HEK293 (cell line): Measurements from ENCODE around the gene MADCAM1.
A peak's percentile ranks its signal among the peaks of the same experiment; 100 is the strongest.

Source experiments
- ATF2 ChIP-seq: fragments of 450-650 bp; formaldehyde crosslinking; IDR thresholded peaks from 2 replicates; pipeline ENCODE4 v1.5.1; 2016; ENCODE audit warnings: missing biosample characterization, missing genetic modification characterization, low read depth
- GLIS1 ChIP-seq: fragments of 450-650 bp; formaldehyde crosslinking; IDR thresholded peaks from 2 replicates; pipeline ENCODE4 v1.5.1; 2016; ENCODE audit warnings: missing biosample characterization, missing genetic modification characterization
- HIC1 ChIP-seq: fragments of 450-650 bp; formaldehyde crosslinking; IDR thresholded peaks from 2 replicates; pipeline ENCODE4 v1.5.1; 2016; ENCODE audit warnings: missing biosample characterization, missing genetic modification characterization
- KLF16 ChIP-seq: fragments of 450-650 bp; formaldehyde crosslinking; IDR thresholded peaks from 2 replicates; pipeline ENCODE4 v1.5.1; 2017; ENCODE audit warnings: missing biosample characterization, missing genetic modification characterization
- KLF7 ChIP-seq: fragments of 450-650 bp; formaldehyde crosslinking; IDR thresholded peaks from 2 replicates; pipeline ENCODE4 v1.5.1; 2016; ENCODE audit warnings: missing biosample characterization, missing genetic modification characterization, borderline replicate concordance
- MEIS1 ChIP-seq: sonication (generic); formaldehyde crosslinking; IDR thresholded peaks from 2 replicates; pipeline ENCODE4 v1.8.1; 2022; ENCODE audit warnings: missing genetic modification reagents, mild to moderate bottlenecking, borderline replicate concordance
- TRIM28 ChIP-seq: IDR thresholded peaks from 2 replicates; pipeline ENCODE4 v1.6.1; 2011; ENCODE audit warnings: low read length, control low read depth, borderline replicate concordance
- ZBTB10 ChIP-seq: fragments of 450-650 bp; formaldehyde crosslinking; IDR thresholded peaks from 2 replicates; pipeline ENCODE4 v1.5.1; 2016; ENCODE audit warnings: missing biosample characterization, missing genetic modification characterization
- ZBTB20 ChIP-seq: fragments of 450-650 bp; formaldehyde crosslinking; IDR thresholded peaks from 2 replicates; pipeline ENCODE4 v1.5.1; 2016; ENCODE audit warnings: missing biosample characterization, missing genetic modification characterization
- ZBTB6 ChIP-seq: fragments of 450-650 bp; formaldehyde crosslinking; IDR thresholded peaks from 2 replicates; pipeline ENCODE4 v1.5.1; 2017; ENCODE audit warnings: missing biosample characterization, missing genetic modification characterization
- ZBTB8A ChIP-seq: fragments of 450-650 bp; formaldehyde crosslinking; IDR thresholded peaks from 2 replicates; pipeline ENCODE4 v1.5.1; 2016; ENCODE audit warnings: missing biosample characterization, missing genetic modification characterization
- ZFHX2 ChIP-seq: fragments of 450-650 bp; formaldehyde crosslinking; conservative IDR thresholded peaks from 2 replicates; pipeline ENCODE4 v1.5.1; 2016; ENCODE audit warnings: missing biosample characterization, missing genetic modification characterization
- ZFP37 ChIP-seq: fragments of 450-650 bp; formaldehyde crosslinking; IDR thresholded peaks from 2 replicates; pipeline ENCODE4 v1.5.1; 2016; ENCODE audit warnings: missing biosample characterization, missing genetic modification characterization
- ZNF155 ChIP-seq: fragments of 450-650 bp; formaldehyde crosslinking; IDR thresholded peaks from 2 replicates; pipeline ENCODE4 v1.5.1; 2016; ENCODE audit warnings: missing biosample characterization, missing genetic modification characterization
- ZNF174 ChIP-seq: fragments of 450-650 bp; formaldehyde crosslinking; IDR thresholded peaks from 2 replicates; pipeline ENCODE4 v1.5.0; 2017; ENCODE audit warnings: missing biosample characterization, mild to moderate bottlenecking, missing genetic modification characterization
- ZNF24 ChIP-seq: fragments of 450-650 bp; formaldehyde crosslinking; IDR thresholded peaks from 2 replicates; pipeline ENCODE4 v1.5.1; 2016; ENCODE audit warnings: missing biosample characterization, missing genetic modification characterization
- ZNF341 ChIP-seq: fragments of 450-650 bp; formaldehyde crosslinking; IDR thresholded peaks from 2 replicates; pipeline ENCODE4; 2016; ENCODE audit warnings: low read depth, missing biosample characterization, missing genetic modification characterization
- ZNF513 ChIP-seq: fragments of 450-650 bp; IDR thresholded peaks from 2 replicates; pipeline ENCODE4 v1.5.1; 2018; ENCODE audit warnings: missing biosample characterization, missing genetic modification characterization
- ZNF518A ChIP-seq: fragments of 450-650 bp; formaldehyde crosslinking; conservative IDR thresholded peaks from 2 replicates; pipeline ENCODE4 v1.5.1; 2016; ENCODE audit warnings: low read depth, missing biosample characterization, missing genetic modification characterization
- ZNF544 ChIP-seq: fragments of 450-650 bp; formaldehyde crosslinking; IDR thresholded peaks from 2 replicates; pipeline ENCODE4 v1.5.0; 2017; ENCODE audit warnings: missing biosample characterization, missing genetic modification characterization
- ZNF555 ChIP-seq: fragments of 450-650 bp; formaldehyde crosslinking; conservative IDR thresholded peaks from 2 replicates; pipeline ENCODE4 v1.5.1; 2017; ENCODE audit warnings: missing biosample characterization, mild to moderate bottlenecking, missing genetic modification characterization, inconsistent platforms
- ZNF660 ChIP-seq: fragments of 450-650 bp; IDR thresholded peaks from 2 replicates; pipeline ENCODE4 v1.5.1; 2018; ENCODE audit warnings: missing biosample characterization, mild to moderate bottlenecking, missing genetic modification characterization
- ZNF701 ChIP-seq: fragments of 450-650 bp; formaldehyde crosslinking; IDR thresholded peaks from 2 replicates; pipeline ENCODE4 v1.5.1; 2016; ENCODE audit warnings: missing biosample characterization, missing genetic modification characterization
- ZNF776 ChIP-seq: fragments of 450-650 bp; formaldehyde crosslinking; IDR thresholded peaks from 2 replicates; pipeline ENCODE4 v1.5.0; 2017; ENCODE audit warnings: missing biosample characterization, missing genetic modification characterization, borderline replicate concordance
- ZNF843 ChIP-seq: fragments of 450-650 bp; formaldehyde crosslinking; IDR thresholded peaks from 2 replicates; pipeline ENCODE4 v1.5.1; 2016; ENCODE audit warnings: missing biosample characterization, missing genetic modification characterization

The MADCAM1 gene

GRCh38 chr19:488505-489417, 7.5 kb upstream of the MADCAM1 start (continued):
- TF ChIP-seq ZNF155 (tag by site-specific recombination) (no peak), HIC1 (tag by site-specific recombination) (0 out of 2 replicates have a peak, but pooled peaks have one; percentile 14), TRIM28 (no peak), ZNF555 (tag by site-specific recombination) (no peak), ZBTB10 (tag by site-specific recombination) (0 out of 2 replicates have a peak, but pooled peaks have one; percentile 23), ZNF660 (tag by site-specific recombination) (peak; percentile 71; the same call in 1 of the 2 replicates), ZBTB6 (tag by site-specific recombination) (0 out of 2 replicates have a peak, but pooled peaks have one; percentile 32), ZBTB20 (tag by site-specific recombination) (peak; percentile 94), ZFHX2 (tag by site-specific recombination) (peak; percentile 87), KLF16 (tag by site-specific recombination) (peak; percentile 25; the same call in 1 of the 2 replicates), ZNF701 (tag by site-specific recombination) (no peak), ZFP37 (tag by site-specific recombination) (no peak), ATF2 (tag by site-specific recombination) (no peak), ZNF341 (tag by site-specific recombination) (no peak), ZNF544 (tag by site-specific recombination) (no peak), MEIS1 (no peak), ZNF776 (tag by site-specific recombination) (no peak), ZNF513 (tag by site-specific recombination) (no peak), GLIS1 (peak; percentile 60; the same call in 1 of the 2 replicates), ZNF174 (tag by site-specific recombination) (no peak), KLF7 (tag by site-specific recombination) (no peak), ZNF518A (no peak), ZNF843 (tag by site-specific recombination) (no peak), ZNF24 (no peak), ZBTB8A (peak; percentile 80)
